K562 (cell line): ENCODE results near the gene CPPED1. TPM values are rescaled to one million over a fixed set of nuclear protein-coding genes. Genes with fewer than 3 reads are reported as not detected.
A peak's percentile ranks its signal among the peaks of the same experiment; 100 is the strongest.

Source experiments
- EHMT2 ChIP-seq: fragments of 450-650 bp; IDR thresholded peaks from 2 replicates; pipeline ENCODE4 v1.6.1; 2018; ENCODE audit warnings: antibody characterized with exemption
- FOXK2 ChIP-seq, 2 experiments: fragments of 450-650 bp; IDR thresholded peaks in 1 of 2; conservative IDR thresholded peaks in 1 of 2; 2 replicates each; pipeline ENCODE4 v1.6.1; 2016; ENCODE audit warnings: low read depth in 2 of 2, mild to moderate bottlenecking in 1 of 2
- HDAC1 ChIP-seq, 2 experiments: fragments of 450-650 bp; IDR thresholded peaks; 2 replicates each; pipeline ENCODE4 v1.6.1; 2016 to 2017; ENCODE audit warnings: inconsistent platforms in 1 of 2, mild to moderate bottlenecking in 1 of 2, moderate library complexity in 1 of 2
- HDAC6 ChIP-seq: IDR thresholded peaks from 2 replicates; pipeline ENCODE4 v1.6.1; 2012; ENCODE audit warnings: low read depth, mild to moderate bottlenecking, control low read depth, inconsistent platforms, low read length, moderate library complexity
- HDGF ChIP-seq: fragments of 450-650 bp; IDR thresholded peaks from 2 replicates; pipeline ENCODE4 v1.6.1; 2016
- L3MBTL2 ChIP-seq: fragments of 450-650 bp; IDR thresholded peaks from 2 replicates; pipeline ENCODE4 v1.6.1; 2016; ENCODE audit warnings: mild to moderate bottlenecking, moderate library complexity
- MCM5 ChIP-seq: fragments of 450-650 bp; IDR thresholded peaks from 2 replicates; pipeline ENCODE4 v1.6.1; 2016; ENCODE audit warnings: low read depth
- MTA2 ChIP-seq: fragments of 450-650 bp; IDR thresholded peaks from 2 replicates; pipeline ENCODE4 v1.6.1; 2016; ENCODE audit warnings: low read depth
- RFX7 ChIP-seq: fragments of 250-450 bp; sonication (Bioruptor Pico); IDR thresholded peaks from 2 replicates; pipeline ENCODE4 v1.5.1; 2021; ENCODE audit warnings: mild to moderate bottlenecking
- TBL1XR1 ChIP-seq, 2 experiments: IDR thresholded peaks; 2 replicates each; pipeline ENCODE4 v1.6.1; 2012; ENCODE audit warnings: improper control_type of control experiment in 2 of 2, low read length in 2 of 2, mild to moderate bottlenecking in 1 of 2
- polyA plus RNA-seq, 8 experiments: library from polyadenylated mRNA; depleted of rRNA in 4 of 8; stranded (reverse) in 5 of 8; unstranded in 3 of 8; fragments of >200 nt; fragmentation: Nextera tagmentation in 2 of 8; fragmentation: Illumina TruSeq in 1 of 8; extraction: Ambion mirVana in 2 of 8; extraction: Trizol in 1 of 8; gene quantifications; 2 replicates each; pipeline versions ENCODE4 v1.2.1 to v1.2.3, GENCODE V29; 2011 to 2014; ENCODE audit warnings: inconsistent platforms in 1 of 8, missing spikeins in 1 of 8
- total RNA-seq, 7 experiments: library from RNA; depleted of rRNA in 6 of 7; stranded (reverse); fragments of >200 nt in 6 of 7; fragmentation: Illumina TruSeq in 2 of 7; extraction: Trizol in 2 of 7; gene quantifications; 2 replicates each; pipeline versions ENCODE4 v1.2.1 to v1.2.3, GENCODE V29; 2011 to 2021; ENCODE audit warnings: low replicate concordance in 1 of 7
- TF ChIP-seq, protein P1 (sequence below): fragments of 250-450 bp; sonication (Bioruptor Pico); IDR thresholded peaks from 2 replicates; pipeline ENCODE4 v1.8.0; 2022; ENCODE audit warnings: moderate library complexity, mild to moderate bottlenecking, inconsistent platforms
- TF ChIP-seq, protein P2 (sequence below), 2 experiments: fragments of 450-650 bp; IDR thresholded peaks; 2 replicates each; pipeline ENCODE4 v1.6.1; 2018; ENCODE audit warnings: mild to moderate bottlenecking in 2 of 2, low read depth in 1 of 2; ENCODE audit not compliant: partially characterized antibody in 2 of 2
- TF ChIP-seq, protein P3 (sequence below): fragments of 450-650 bp; conservative IDR thresholded peaks from 2 replicates; pipeline ENCODE4 v1.6.1; 2016; ENCODE audit warnings: missing genetic modification characterization, low read depth, mild to moderate bottlenecking, missing compliant biosample characterization, moderate library complexity
- TF ChIP-seq, protein P4 (sequence below): fragments of 250-450 bp; sonication (Bioruptor Pico); IDR thresholded peaks from 2 replicates; pipeline ENCODE4 v1.8.0; 2022; ENCODE audit warnings: inconsistent platforms, mild to moderate bottlenecking, moderate library complexity, borderline replicate concordance
- TF ChIP-seq, protein P5 (sequence below), 3 experiments: IDR thresholded peaks in 2 of 3; conservative IDR thresholded peaks in 1 of 3; 2 replicates each; pipeline ENCODE4 v1.5.1; 2011 to 2012; ENCODE audit warnings: low read length in 3 of 3, mild to moderate bottlenecking in 3 of 3, control low read depth in 2 of 3, improper control_type of control experiment in 1 of 3, inconsistent platforms in 1 of 3, low read depth in 1 of 3, mixed read lengths in 1 of 3, moderate library complexity in 1 of 3; ENCODE audit not compliant: insufficient read depth in 2 of 3
- TF ChIP-seq, protein P6 (sequence below): fragments of 450-650 bp; IDR thresholded peaks from 2 replicates; pipeline ENCODE4 v1.6.1; 2016; ENCODE audit warnings: low read depth, mild to moderate bottlenecking, moderate library complexity

The CPPED1 gene
- total and polyA plus RNA-seq, 9 of the 15 experiments (the other 6 are each of a cell fraction or from before 2014, with no cell fraction given), result 7.5 to 25.7 (median 16.9) TPM

DNA sequence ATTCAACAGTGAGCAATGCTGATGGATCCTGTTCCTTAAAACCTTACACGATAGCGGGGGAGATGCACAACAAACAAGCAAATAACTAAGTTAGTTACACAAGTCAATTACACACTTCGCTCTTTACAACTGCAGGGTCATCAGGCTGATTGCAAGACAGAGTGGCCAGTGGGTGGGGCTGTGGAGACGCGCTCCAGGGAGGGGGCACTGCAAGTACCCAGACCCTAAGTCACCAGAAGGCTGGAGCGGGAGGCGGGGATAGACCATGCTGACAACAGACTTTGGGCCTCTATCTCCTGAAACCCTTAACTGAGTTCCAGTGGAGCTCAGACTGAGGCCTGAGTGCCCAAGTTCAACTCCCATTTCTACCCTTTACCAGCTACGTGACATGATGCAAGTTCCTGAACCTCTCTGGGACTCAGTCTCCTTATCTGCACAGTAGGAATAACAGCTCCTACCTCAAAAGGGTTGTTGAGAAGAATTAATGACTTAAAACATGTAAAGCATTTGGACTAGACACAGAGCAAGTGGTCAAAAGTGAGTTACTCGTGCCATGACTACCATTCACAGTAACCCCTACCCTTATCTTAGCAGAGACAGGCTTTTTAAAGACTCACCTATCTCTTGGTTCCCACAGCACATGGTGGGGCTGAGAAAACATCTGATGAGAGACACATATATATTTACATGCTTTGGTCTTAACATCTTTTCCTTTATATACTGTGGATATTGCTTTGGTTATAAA is 10.4 kb downstream of the CPPED1 start (continued):
- TF ChIP-seq, protein P1, sequence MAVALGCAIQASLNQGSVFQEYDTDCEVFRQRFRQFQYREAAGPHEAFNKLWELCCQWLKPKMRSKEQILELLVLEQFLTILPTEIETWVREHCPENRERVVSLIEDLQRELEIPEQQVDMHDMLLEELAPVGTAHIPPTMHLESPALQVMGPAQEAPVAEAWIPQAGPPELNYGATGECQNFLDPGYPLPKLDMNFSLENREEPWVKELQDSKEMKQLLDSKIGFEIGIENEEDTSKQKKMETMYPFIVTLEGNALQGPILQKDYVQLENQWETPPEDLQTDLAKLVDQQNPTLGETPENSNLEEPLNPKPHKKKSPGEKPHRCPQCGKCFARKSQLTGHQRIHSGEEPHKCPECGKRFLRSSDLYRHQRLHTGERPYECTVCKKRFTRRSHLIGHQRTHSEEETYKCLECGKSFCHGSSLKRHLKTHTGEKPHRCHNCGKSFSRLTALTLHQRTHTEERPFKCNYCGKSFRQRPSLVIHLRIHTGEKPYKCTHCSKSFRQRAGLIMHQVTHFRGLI (CRISPR knock-in tag), result no peak
- TF ChIP-seq L3MBTL2 (peak; percentile 44; the same call in 1 of the 2 replicates), HDGF (no peak), HDAC6 (no peak), RFX7 (CRISPR knock-in tag) (no peak), TBL1XR1 (IDR thresholded peaks at IDR 0.05; ENCODE audit: low read length in 2 of 2) (peak in 1 of 2 experiments; percentile 44; a peak in 1 of 4 replicates), MCM5 (no peak), FOXK2 (conservative IDR thresholded peaks at IDR 0.05 in 1 of 2, IDR thresholded peaks at IDR 0.05 in 1 of 2; ENCODE audit: low read depth in 2 of 2) (peak in 1 of 2 experiments; percentile 7; a peak in 1 of 4 replicates), HDAC1 (IDR thresholded peaks at IDR 0.05) (0 out of 4 replicates have a peak, but pooled peaks of 1 of the 2 experiments have one; percentile 35), MTA2 (peak; percentile 83), EHMT2 (peak; percentile 22; the same call in 1 of the 2 replicates)
- TF ChIP-seq, protein P2, sequence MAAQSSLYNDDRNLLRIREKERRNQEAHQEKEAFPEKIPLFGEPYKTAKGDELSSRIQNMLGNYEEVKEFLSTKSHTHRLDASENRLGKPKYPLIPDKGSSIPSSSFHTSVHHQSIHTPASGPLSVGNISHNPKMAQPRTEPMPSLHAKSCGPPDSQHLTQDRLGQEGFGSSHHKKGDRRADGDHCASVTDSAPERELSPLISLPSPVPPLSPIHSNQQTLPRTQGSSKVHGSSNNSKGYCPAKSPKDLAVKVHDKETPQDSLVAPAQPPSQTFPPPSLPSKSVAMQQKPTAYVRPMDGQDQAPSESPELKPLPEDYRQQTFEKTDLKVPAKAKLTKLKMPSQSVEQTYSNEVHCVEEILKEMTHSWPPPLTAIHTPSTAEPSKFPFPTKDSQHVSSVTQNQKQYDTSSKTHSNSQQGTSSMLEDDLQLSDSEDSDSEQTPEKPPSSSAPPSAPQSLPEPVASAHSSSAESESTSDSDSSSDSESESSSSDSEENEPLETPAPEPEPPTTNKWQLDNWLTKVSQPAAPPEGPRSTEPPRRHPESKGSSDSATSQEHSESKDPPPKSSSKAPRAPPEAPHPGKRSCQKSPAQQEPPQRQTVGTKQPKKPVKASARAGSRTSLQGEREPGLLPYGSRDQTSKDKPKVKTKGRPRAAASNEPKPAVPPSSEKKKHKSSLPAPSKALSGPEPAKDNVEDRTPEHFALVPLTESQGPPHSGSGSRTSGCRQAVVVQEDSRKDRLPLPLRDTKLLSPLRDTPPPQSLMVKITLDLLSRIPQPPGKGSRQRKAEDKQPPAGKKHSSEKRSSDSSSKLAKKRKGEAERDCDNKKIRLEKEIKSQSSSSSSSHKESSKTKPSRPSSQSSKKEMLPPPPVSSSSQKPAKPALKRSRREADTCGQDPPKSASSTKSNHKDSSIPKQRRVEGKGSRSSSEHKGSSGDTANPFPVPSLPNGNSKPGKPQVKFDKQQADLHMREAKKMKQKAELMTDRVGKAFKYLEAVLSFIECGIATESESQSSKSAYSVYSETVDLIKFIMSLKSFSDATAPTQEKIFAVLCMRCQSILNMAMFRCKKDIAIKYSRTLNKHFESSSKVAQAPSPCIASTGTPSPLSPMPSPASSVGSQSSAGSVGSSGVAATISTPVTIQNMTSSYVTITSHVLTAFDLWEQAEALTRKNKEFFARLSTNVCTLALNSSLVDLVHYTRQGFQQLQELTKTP (IDR thresholded peaks at IDR 0.05; ENCODE audit: low read depth in 1 of 2, partially characterized antibody in 2 of 2), result no peak
- TF ChIP-seq, protein P3, sequence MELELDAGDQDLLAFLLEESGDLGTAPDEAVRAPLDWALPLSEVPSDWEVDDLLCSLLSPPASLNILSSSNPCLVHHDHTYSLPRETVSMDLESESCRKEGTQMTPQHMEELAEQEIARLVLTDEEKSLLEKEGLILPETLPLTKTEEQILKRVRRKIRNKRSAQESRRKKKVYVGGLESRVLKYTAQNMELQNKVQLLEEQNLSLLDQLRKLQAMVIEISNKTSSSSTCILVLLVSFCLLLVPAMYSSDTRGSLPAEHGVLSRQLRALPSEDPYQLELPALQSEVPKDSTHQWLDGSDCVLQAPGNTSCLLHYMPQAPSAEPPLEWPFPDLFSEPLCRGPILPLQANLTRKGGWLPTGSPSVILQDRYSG, result no peak
- TF ChIP-seq, protein P4, sequence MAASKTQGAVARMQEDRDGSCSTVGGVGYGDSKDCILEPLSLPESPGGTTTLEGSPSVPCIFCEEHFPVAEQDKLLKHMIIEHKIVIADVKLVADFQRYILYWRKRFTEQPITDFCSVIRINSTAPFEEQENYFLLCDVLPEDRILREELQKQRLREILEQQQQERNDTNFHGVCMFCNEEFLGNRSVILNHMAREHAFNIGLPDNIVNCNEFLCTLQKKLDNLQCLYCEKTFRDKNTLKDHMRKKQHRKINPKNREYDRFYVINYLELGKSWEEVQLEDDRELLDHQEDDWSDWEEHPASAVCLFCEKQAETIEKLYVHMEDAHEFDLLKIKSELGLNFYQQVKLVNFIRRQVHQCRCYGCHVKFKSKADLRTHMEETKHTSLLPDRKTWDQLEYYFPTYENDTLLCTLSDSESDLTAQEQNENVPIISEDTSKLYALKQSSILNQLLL (CRISPR knock-in tag), result no peak
- TF ChIP-seq, protein P5, sequence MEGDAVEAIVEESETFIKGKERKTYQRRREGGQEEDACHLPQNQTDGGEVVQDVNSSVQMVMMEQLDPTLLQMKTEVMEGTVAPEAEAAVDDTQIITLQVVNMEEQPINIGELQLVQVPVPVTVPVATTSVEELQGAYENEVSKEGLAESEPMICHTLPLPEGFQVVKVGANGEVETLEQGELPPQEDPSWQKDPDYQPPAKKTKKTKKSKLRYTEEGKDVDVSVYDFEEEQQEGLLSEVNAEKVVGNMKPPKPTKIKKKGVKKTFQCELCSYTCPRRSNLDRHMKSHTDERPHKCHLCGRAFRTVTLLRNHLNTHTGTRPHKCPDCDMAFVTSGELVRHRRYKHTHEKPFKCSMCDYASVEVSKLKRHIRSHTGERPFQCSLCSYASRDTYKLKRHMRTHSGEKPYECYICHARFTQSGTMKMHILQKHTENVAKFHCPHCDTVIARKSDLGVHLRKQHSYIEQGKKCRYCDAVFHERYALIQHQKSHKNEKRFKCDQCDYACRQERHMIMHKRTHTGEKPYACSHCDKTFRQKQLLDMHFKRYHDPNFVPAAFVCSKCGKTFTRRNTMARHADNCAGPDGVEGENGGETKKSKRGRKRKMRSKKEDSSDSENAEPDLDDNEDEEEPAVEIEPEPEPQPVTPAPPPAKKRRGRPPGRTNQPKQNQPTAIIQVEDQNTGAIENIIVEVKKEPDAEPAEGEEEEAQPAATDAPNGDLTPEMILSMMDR (IDR thresholded peaks at IDR 0.05 in 2 of 3, conservative IDR thresholded peaks at IDR 0.05 in 1 of 3; ENCODE audit: insufficient read depth in 2 of 3, low read depth in 1 of 3, low read length in 3 of 3), result peak; percentile 47 to 49 (median 48); a peak in 5 of 6 replicates
- TF ChIP-seq, protein P6, sequence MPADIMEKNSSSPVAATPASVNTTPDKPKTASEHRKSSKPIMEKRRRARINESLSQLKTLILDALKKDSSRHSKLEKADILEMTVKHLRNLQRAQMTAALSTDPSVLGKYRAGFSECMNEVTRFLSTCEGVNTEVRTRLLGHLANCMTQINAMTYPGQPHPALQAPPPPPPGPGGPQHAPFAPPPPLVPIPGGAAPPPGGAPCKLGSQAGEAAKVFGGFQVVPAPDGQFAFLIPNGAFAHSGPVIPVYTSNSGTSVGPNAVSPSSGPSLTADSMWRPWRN, result peak; percentile 60; the same call in 1 of the 2 replicates
